ENCODE measurements around the gene RGSL1.
"Not testable (repeated sequence)": the region's sequence is repeated elsewhere in the genome, so short reads cannot be mapped to it uniquely, and the experiment has no call there.

The RGSL1 gene

GRCh38 chr1:182446033-182446669 is 3.8 kb upstream of the RGSL1 start:
- DNase-seq (ENCODE audit: low spot score): no peak

GRCh38 chr1:182447124-182447523 is 2.8 kb upstream of the RGSL1 start:
- not testable (repeated sequence) for DNase-seq (ENCODE audit: low spot score)

- DNase-seq (ENCODE audit: low spot score): no peak
Observed at GRCh38 chr1:182447660-182448059, 2.3 kb upstream of the RGSL1 start.

GRCh38 chr1:182453631-182454030 is 3.7 kb downstream of the RGSL1 start:
- DNase-seq (ENCODE audit: low spot score): no peak

- no peak for DNase-seq (ENCODE audit: low spot score)
Observed at GRCh38 chr1:182457844-182458243, 7.9 kb downstream of the RGSL1 start.

GRCh38 chr1:182459949-182460348 is 10.0 kb downstream of the RGSL1 start:
- DNase-seq (ENCODE audit: low spot score): no peak

GRCh38 chr1:182460550-182460951 is 10.6 kb downstream of the RGSL1 start:
- DNase-seq (ENCODE audit: low spot score): no peak

- no peak for DNase-seq (ENCODE audit: low spot score)
Observed at GRCh38 chr1:182473556-182473955, 23.6 kb downstream of the RGSL1 start.

- no peak for DNase-seq (ENCODE audit: low spot score)
Observed at GRCh38 chr1:182476625-182477024, 26.7 kb downstream of the RGSL1 start.

- DNase-seq (ENCODE audit: low spot score): no peak
Observed at GRCh38 chr1:182478238-182478637, 28.3 kb downstream of the RGSL1 start.

- DNase-seq (ENCODE audit: low spot score): no peak
Observed at GRCh38 chr1:182484067-182484466, 34.1 kb downstream of the RGSL1 start.

- DNase-seq (ENCODE audit: low spot score): no peak
Observed at GRCh38 chr1:182484531-182485257, 34.7 kb downstream of the RGSL1 start.

- DNase-seq (ENCODE audit: low spot score): no peak
Observed at GRCh38 chr1:182485861-182486260, 35.9 kb downstream of the RGSL1 start.

GRCh38 chr1:182488803-182489202 is 38.9 kb downstream of the RGSL1 start:
- no peak for DNase-seq (ENCODE audit: low spot score)

GRCh38 chr1:182493063-182493462 is 43.1 kb downstream of the RGSL1 start:
- DNase-seq (ENCODE audit: low spot score): no peak

- DNase-seq (ENCODE audit: low spot score): no peak
Observed at GRCh38 chr1:182495002-182495401, 45.1 kb downstream of the RGSL1 start.

GRCh38 chr1:182495693-182496092 is 45.7 kb downstream of the RGSL1 start:
- DNase-seq (ENCODE audit: low spot score): no peak

- no peak for DNase-seq (ENCODE audit: low spot score)
Observed at GRCh38 chr1:182507685-182508084, 57.7 kb downstream of the RGSL1 start.

GRCh38 chr1:182515556-182515955 is 65.6 kb downstream of the RGSL1 start:
- no peak for DNase-seq (ENCODE audit: low spot score)

GRCh38 chr1:182520736-182521135 is 70.8 kb downstream of the RGSL1 start:
- DNase-seq (ENCODE audit: low spot score): no peak

- DNase-seq (ENCODE audit: low spot score): no peak
Observed at GRCh38 chr1:182525342-182525741, 75.4 kb downstream of the RGSL1 start.

- no peak for DNase-seq (ENCODE audit: low spot score)
Observed at GRCh38 chr1:182527680-182528079, 77.7 kb downstream of the RGSL1 start.

GRCh38 chr1:182528206-182528605 is 78.3 kb downstream of the RGSL1 start:
- DNase-seq (ENCODE audit: low spot score): not testable (repeated sequence)

- no peak for DNase-seq (ENCODE audit: low spot score)
Observed at GRCh38 chr1:182533896-182534295, 84.0 kb downstream of the RGSL1 start.
